Brain pericyte (primary cell): ENCODE data around the gene SRRM5.
"Not testable (repeated sequence)": the region's sequence is repeated elsewhere in the genome, so short reads cannot be mapped to it uniquely, and the experiment has no call there.

Source experiments
- DNase-seq: peaks from one replicate; pipeline ENCODE4 v3.0.0-alpha.2; 2012; ENCODE audit warnings: low read depth, low spot score

SRRM5 gene

GRCh38 chr19:43611788-43612187 is at the start of gene SRRM5:
TSS of gene SRRM5 (plus strand) at chr19:43612088. CDS start at chr19:43612122, 34 bp downstream.
- no peak for DNase-seq

GRCh38 chr19:43562226-43562697 is 49.6 kb upstream of the SRRM5 start:
- no peak for DNase-seq

- peak; percentile 75 for DNase-seq
Measured at GRCh38 chr19:43562698-43563241, 49.1 kb upstream of the SRRM5 start.

- no peak for DNase-seq
Measured at GRCh38 chr19:43563816-43564457, 48.0 kb upstream of the SRRM5 start.

GRCh38 chr19:43564800-43565199 is 47.1 kb upstream of the SRRM5 start:
- no peak for DNase-seq

- no peak for DNase-seq
Measured at GRCh38 chr19:43569657-43570056, 42.2 kb upstream of the SRRM5 start.

- DNase-seq = no peak
Measured at GRCh38 chr19:43570174-43570791, 41.6 kb upstream of the SRRM5 start.

- DNase-seq = no peak
Measured at GRCh38 chr19:43572171-43572588, 39.7 kb upstream of the SRRM5 start.

- no peak for DNase-seq
Measured at GRCh38 chr19:43574424-43575155, 37.3 kb upstream of the SRRM5 start.

- peak; percentile 97 for DNase-seq
Measured at GRCh38 chr19:43575156-43575950, 36.5 kb upstream of the SRRM5 start, which contains the start of the genes PINLYP and XRCC1. TSS of gene PINLYP (plus strand) at chr19:43575801. CDS start at chr19:43577192, 1,391 bp downstream. TSS of gene XRCC1 (minus strand) at chr19:43575527. CDS start at chr19:43575458, 69 bp downstream.

- DNase-seq = no peak
Measured at GRCh38 chr19:43575955-43576878, 35.7 kb upstream of the SRRM5 start.

GRCh38 chr19:43578787-43579186 is 33.1 kb upstream of the SRRM5 start:
- no peak for DNase-seq

- no peak for DNase-seq
Measured at GRCh38 chr19:43581467-43581866, 30.4 kb upstream of the SRRM5 start.

- DNase-seq = no peak
Measured at GRCh38 chr19:43582495-43582894, 29.4 kb upstream of the SRRM5 start.

- DNase-seq = no peak
Measured at GRCh38 chr19:43584484-43584883, 27.4 kb upstream of the SRRM5 start.

- DNase-seq = no peak
Measured at GRCh38 chr19:43586346-43586745, 25.5 kb upstream of the SRRM5 start.

GRCh38 chr19:43587029-43587428 is 24.9 kb upstream of the SRRM5 start:
- not testable (repeated sequence) for DNase-seq

GRCh38 chr19:43589277-43589676 is 22.6 kb upstream of the SRRM5 start:
- DNase-seq = no peak

GRCh38 chr19:43589678-43590077 is 22.2 kb upstream of the SRRM5 start:
- no peak for DNase-seq
